ENCODE measurements around the gene AMH. TPM values are rescaled to one million over a fixed set of nuclear protein-coding genes. Genes with fewer than 3 reads are reported as not detected.
"Not testable (repeated sequence)": the region's sequence is repeated elsewhere in the genome, so short reads cannot be mapped to it uniquely, and the experiment has no call there.

AMH gene
- polyA plus RNA-seq (ENCODE audit: low read depth in 6 of 6) = not detected

GRCh38 chr19:2249010-2249866 lies at the start of gene AMH:
Gene AMH (plus strand): TSS chr19:2249323. CDS start chr19:2249333, 10 bp downstream.
- H3K27ac Mint-ChIP-seq = no peak within 1 kb of the TSS
- H3K36me3 Mint-ChIP-seq = peaks cover 0 to 7% of the 10 kb centered on the region in 2 donors
- DNase-seq (no peak), ATAC-seq (ENCODE audit: low read depth in 2 of 2) (no peak)
- H3K27me3 Mint-ChIP-seq = peaks cover 0 to 15% (median 0%) of the 10 kb centered on the region in 3 donors
- peak within 1 kb of the TSS in 5 of 8 donors; percentile 24 to 71 (median 62) for H3K4me3 Mint-ChIP-seq
- H3K4me1 Mint-ChIP-seq = peaks cover 12 to 16% (median 15%) of the 10 kb centered on the region in 3 donors
- H3K9me3 Mint-ChIP-seq = no peaks in the 10 kb centered on the region

GRCh38 chr19:2199861-2200623 lies 49.1 kb upstream of the AMH start:
- Mint-ChIP-seq H3K36me3 (no peaks in the 10 kb centered on the region), H3K27ac (no peak overlapping the region), H3K4me3 (no peak overlapping the region), H3K4me1 (peaks cover 8 to 12% (median 8%) of the 10 kb centered on the region in 3 donors), H3K27me3 (no peaks in the 10 kb centered on the region), H3K9me3 (no peaks in the 10 kb centered on the region)
- ATAC-seq (ENCODE audit: low read depth in 2 of 2) = no peak
- DNase-seq = no peak

GRCh38 chr19:2200624-2201294 lies 48.4 kb upstream of the AMH start:
- H3K27ac Mint-ChIP-seq; H3K4me3 Mint-ChIP-seq; ATAC-seq (ENCODE audit: low read depth in 2 of 2); H3K27me3 Mint-ChIP-seq; DNase-seq; H3K9me3 Mint-ChIP-seq; H3K36me3 Mint-ChIP-seq: not testable (repeated sequence)
- peaks cover 8 to 12% (median 8%) of the 10 kb centered on the region in 3 donors for H3K4me1 Mint-ChIP-seq

- no peaks in the 10 kb centered on the region for H3K27me3 Mint-ChIP-seq
- no peak overlapping the region for H3K4me3 Mint-ChIP-seq
- H3K9me3 Mint-ChIP-seq = no peaks in the 10 kb centered on the region
- H3K4me1 Mint-ChIP-seq = peaks cover 8 to 12% (median 8%) of the 10 kb centered on the region in 3 donors
- H3K36me3 Mint-ChIP-seq = no peaks in the 10 kb centered on the region
- H3K27ac Mint-ChIP-seq = peak overlapping the region in 2 of 6 donors; percentile 34 to 88
- DNase-seq = no peak
- no peak for ATAC-seq (ENCODE audit: low read depth in 2 of 2)
These were observed 47.5 kb upstream of the AMH start for GRCh38 chr19:2201473-2202148.

- no peak overlapping the region for H3K4me3 Mint-ChIP-seq
- peak overlapping the region in 1 of 6 donors; percentile 34 for H3K27ac Mint-ChIP-seq
- H3K9me3 Mint-ChIP-seq = no peaks in the 10 kb centered on the region
- no peaks in the 10 kb centered on the region for H3K36me3 Mint-ChIP-seq
- peaks cover 4 to 8% (median 7%) of the 10 kb centered on the region in 3 donors for H3K4me1 Mint-ChIP-seq
- ATAC-seq (ENCODE audit: low read depth in 2 of 2) = no peak
- no peaks in the 10 kb centered on the region for H3K27me3 Mint-ChIP-seq
- DNase-seq = no peak
These were observed 46.8 kb upstream of the AMH start for GRCh38 chr19:2202366-2202765.

GRCh38 chr19:2207008-2207407 lies 42.1 kb upstream of the AMH start:
- Mint-ChIP-seq H3K27me3 (no peaks in the 10 kb centered on the region), H3K36me3 (peaks cover 0 to 7% of the 10 kb centered on the region in 2 donors), H3K4me3 (peak overlapping the region in 1 of 8 donors; percentile 42), H3K27ac (peak overlapping the region in 1 of 6 donors; percentile 47), H3K4me1 (peaks cover 0 to 9% (median 2%) of the 10 kb centered on the region in 3 donors), H3K9me3 (no peaks in the 10 kb centered on the region)
- DNase-seq (no peak), ATAC-seq (ENCODE audit: low read depth in 2 of 2) (no peak)

GRCh38 chr19:2207991-2208860 lies 40.9 kb upstream of the AMH start:
- H3K4me3 Mint-ChIP-seq = peak overlapping the region in 1 of 8 donors; percentile 21
- DNase-seq (no peak), ATAC-seq (ENCODE audit: low read depth in 2 of 2) (peak; percentile 66 to 75)
- H3K27ac Mint-ChIP-seq = no peak overlapping the region
- H3K4me1 Mint-ChIP-seq = peaks cover 0 to 9% (median 2%) of the 10 kb centered on the region in 3 donors
- peaks cover 0 to 7% of the 10 kb centered on the region in 2 donors for H3K36me3 Mint-ChIP-seq
- no peaks in the 10 kb centered on the region for H3K27me3 Mint-ChIP-seq
- no peaks in the 10 kb centered on the region for H3K9me3 Mint-ChIP-seq

GRCh38 chr19:2208975-2209374 lies 40.1 kb upstream of the AMH start:
- ATAC-seq (ENCODE audit: low read depth in 2 of 2) (no peak), DNase-seq (no peak)
- Mint-ChIP-seq H3K4me3 (no peak overlapping the region), H3K27ac (peak overlapping the region in 1 of 6 donors; percentile 24), H3K4me1 (peaks cover 0 to 9% (median 2%) of the 10 kb centered on the region in 3 donors), H3K27me3 (no peaks in the 10 kb centered on the region), H3K9me3 (no peaks in the 10 kb centered on the region), H3K36me3 (peaks cover 0 to 7% of the 10 kb centered on the region in 2 donors)

GRCh38 chr19:2209408-2209807 lies 39.7 kb upstream of the AMH start:
- ATAC-seq (ENCODE audit: low read depth in 2 of 2) (no peak), DNase-seq (no peak)
- no peaks in the 10 kb centered on the region for H3K9me3 Mint-ChIP-seq
- peaks cover 0 to 7% (median 2%) of the 10 kb centered on the region in 3 donors for H3K4me1 Mint-ChIP-seq
- H3K36me3 Mint-ChIP-seq = peaks cover 0 to 7% of the 10 kb centered on the region in 2 donors
- no peak overlapping the region for H3K27ac Mint-ChIP-seq
- H3K4me3 Mint-ChIP-seq = no peak overlapping the region
- H3K27me3 Mint-ChIP-seq = no peaks in the 10 kb centered on the region

- no peaks in the 10 kb centered on the region for H3K9me3 Mint-ChIP-seq
- H3K4me1 Mint-ChIP-seq = peaks cover 2 to 7% (median 4%) of the 10 kb centered on the region in 3 donors
- no peak for DNase-seq
- H3K4me3 Mint-ChIP-seq = peak overlapping the region in 1 of 8 donors; percentile 75
- no peaks in the 10 kb centered on the region for H3K27me3 Mint-ChIP-seq
- H3K27ac Mint-ChIP-seq = no peak overlapping the region
- peaks cover 0 to 7% of the 10 kb centered on the region in 2 donors for H3K36me3 Mint-ChIP-seq
- ATAC-seq (ENCODE audit: low read depth in 2 of 2) = no peak
These were observed 38.9 kb upstream of the AMH start for GRCh38 chr19:2210206-2210605.

- H3K9me3 Mint-ChIP-seq = no peaks in the 10 kb centered on the region
- no peaks in the 10 kb centered on the region for H3K27me3 Mint-ChIP-seq
- peaks cover 2 to 8% (median 7%) of the 10 kb centered on the region in 3 donors for H3K4me1 Mint-ChIP-seq
- DNase-seq = no peak
- no peak overlapping the region for H3K4me3 Mint-ChIP-seq
- peaks cover 0 to 7% of the 10 kb centered on the region in 2 donors for H3K36me3 Mint-ChIP-seq
- no peak for ATAC-seq (ENCODE audit: low read depth in 2 of 2)
- H3K27ac Mint-ChIP-seq = no peak overlapping the region
These were observed 38.0 kb upstream of the AMH start for GRCh38 chr19:2210987-2211740.

All from naive B cell (primary cell).